Right ventricle myocardium inferior (tissue), 1 donor: ENCODE data around the gene LIPM. TPM values are rescaled to one million over a fixed set of nuclear protein-coding genes. Genes with fewer than 3 reads are reported as not detected.
"Not testable (repeated sequence)": the region's sequence is repeated elsewhere in the genome, so short reads cannot be mapped to it uniquely, and the experiment has no call there.

Source experiments
- ATAC-seq: fragments of 200-7000 bp; cut with Tn5 transposase; one replicate; pipeline ENCODE4 v1.9.1; 2020; ENCODE audit warnings: mild to moderate bottlenecking, moderate library complexity
- DNase-seq: peaks from one replicate; pipeline ENCODE4 v3.0.0; 2021; ENCODE audit errors: missing footprints
- intact Hi-C: fragments of 100-400 bp; cut with DNase I; formaldehyde crosslinking; loops from one replicate; pipeline ENCODE4 v1.11.0; 2022
- total RNA-seq: library from RNA; stranded (reverse); fragmentation: NEBNext Ultra II Directional; extraction: Animal tissue kit (Norgen Biotek cat#: 25700); gene quantifications from one replicate; pipeline ENCODE4 v1.2.1, GENCODE V29; 2021
- donor health status: DM: no; HTN: yes; CAD: no; lungs with severe emphysema.

LIPM gene
- total RNA-seq, 1 donor from 2014 or later: not detected

DNA sequence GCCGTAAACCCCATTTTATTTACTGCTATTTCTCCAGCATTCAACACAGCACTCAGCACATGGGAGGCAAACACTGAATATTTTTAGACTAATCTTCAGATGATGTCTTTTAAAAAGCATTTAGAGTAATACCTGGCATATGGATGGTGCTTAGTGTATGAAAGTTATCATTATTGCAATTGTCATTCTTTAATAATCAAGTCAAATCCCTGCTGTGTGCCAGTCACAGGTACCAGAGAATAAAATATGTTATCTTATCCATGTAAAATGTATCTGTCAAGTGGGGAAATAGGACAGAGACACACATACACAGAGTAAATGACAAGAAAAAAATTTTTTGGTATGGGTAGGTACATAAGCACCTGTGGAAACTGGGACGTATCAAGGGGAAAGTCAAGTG is 30.6 kb downstream of the LIPM start:
- ATAC-seq: no peak
- intact Hi-C loops: no loop called here
- DNase-seq: no peak

DNA sequence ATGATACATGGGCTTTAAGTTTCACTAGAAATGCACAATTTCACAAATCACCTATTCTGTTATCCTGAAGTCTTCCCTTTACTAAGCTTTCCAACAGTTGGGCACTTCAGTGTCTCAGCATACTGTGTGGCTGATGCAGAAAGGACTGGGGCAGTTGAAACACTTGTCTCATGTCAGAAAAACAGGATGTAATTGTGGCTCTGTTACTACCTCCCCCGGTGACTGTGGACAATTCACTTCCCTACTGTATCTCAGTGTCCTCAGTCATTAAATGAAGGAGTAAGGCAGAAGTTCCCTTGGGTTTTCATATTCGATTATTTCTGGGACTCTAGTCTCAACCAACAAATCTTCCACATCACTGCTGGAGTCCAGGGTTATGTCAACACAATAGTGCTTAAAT is 31.2 kb downstream of the LIPM start:
- no peak for DNase-seq
- no peak for ATAC-seq
- intact Hi-C loops: no loop called here

DNA sequence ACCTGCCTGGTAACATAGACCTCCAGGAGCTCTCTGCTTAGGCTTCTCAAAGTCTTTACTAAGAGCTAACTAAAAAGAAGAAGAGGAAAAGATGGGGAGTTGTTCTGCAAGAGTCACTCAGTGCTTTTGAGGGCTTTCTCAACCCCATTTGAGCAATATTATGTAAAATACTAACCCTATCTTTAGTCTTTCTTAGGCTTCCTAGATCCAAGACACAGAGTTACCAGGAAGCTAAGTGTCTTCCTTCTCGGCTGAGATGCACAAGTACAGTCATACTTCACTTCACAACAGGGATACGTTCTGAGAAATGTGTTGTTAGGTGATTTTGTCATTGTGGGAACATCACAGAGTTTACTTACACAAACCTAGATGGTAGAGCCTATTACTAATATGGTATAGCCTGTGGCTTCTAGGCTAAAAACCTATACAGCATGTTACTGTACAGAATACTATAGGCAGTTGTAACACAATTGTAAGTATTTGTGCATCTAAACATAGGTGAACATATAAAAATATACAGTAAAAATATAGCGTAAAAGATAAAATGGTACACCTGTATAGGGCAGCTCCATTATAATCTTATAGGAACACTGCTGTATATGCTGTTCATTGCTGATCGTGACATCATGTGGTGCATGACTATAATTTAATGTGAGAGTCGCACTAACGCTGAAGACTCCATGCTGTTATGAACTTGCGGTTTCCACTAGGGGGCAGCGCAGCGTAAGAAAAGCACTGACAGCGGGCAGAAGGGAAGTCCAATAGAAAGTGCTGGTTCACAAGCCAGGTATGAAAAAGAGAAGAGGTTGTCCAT is 32.8 kb downstream of the LIPM start:
- DNase-seq: peak; percentile 83
- peak; percentile 94 for ATAC-seq
- intact Hi-C loops: loop anchor here (1.0 to 5.0 kb wide), 4 partner anchors 47 to 382 kb away; partner anchors contain the start of gene STAMBPL1

DNA sequence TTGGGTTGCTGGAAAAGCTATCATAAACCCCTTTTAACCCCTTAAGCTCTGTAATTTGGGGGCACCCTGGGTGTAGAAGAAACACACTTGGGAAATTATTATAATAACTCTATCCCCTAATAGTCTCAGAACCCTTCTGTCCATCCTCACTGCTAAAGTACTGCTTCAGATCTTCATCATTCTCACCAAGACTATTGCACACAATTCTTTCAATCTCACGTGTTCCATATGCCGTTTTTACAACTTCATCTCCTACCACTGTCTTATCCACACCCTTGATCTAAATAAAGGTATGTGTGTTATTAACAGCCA is 33.3 kb downstream of the LIPM start:
- ATAC-seq: no peak
- DNase-seq: no peak
- intact Hi-C loops: loop anchor here (1.0 to 5.0 kb wide), 4 partner anchors 46 to 381 kb away; partner anchors contain the start of gene STAMBPL1

DNA sequence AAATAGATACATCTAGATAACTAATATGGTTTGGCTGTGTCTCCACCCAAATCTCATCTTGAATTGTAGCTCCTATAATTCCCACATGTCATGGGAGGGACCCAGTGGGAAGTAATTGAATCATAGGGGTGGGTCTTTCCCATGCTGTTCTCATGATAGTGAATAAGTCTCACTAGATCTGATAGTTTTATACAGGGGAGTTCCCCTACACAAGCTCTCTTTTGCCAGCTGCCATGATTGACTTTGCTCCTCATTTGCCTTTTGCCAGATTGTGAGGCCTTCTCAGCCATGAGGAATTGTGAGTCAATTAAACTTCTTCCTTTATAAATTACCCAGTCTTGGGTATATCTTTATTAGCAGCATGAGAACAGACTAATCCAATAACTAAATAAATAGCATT is 35.1 kb downstream of the LIPM start:
- not testable (repeated sequence) for DNase-seq, ATAC-seq
- intact Hi-C loops: loop anchor here (5.0 kb wide), 3 partner anchors 45 to 380 kb away; partner anchors contain the start of gene STAMBPL1

DNA sequence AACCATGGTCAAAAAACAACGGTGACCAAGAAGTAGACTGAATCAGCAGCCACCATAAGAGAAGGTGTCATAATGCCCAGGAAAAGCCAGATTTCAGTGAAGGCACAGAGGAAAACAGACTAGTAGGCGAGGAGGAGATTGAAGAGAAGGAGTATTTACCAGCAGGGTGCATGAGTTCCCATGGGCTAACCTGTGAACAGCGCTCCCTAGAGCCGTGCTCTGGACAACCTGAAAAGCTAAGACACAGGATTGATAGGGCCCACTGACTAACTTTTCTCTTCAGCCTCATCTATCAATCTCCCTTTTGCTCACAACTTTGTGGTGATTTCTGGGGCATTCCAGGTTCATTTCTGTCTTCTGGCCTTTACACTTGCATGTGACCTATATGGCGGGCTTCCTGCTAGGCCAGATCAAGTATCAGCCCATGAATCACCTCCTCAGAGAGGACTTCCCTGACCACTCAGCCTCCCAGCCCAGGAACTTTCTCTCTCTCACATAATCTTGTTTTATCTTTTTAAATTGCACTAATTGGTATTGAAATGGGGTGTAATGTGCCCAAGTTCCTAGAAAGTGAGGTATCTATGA is 36.3 kb downstream of the LIPM start:
- intact Hi-C loops: loop anchor here (5.0 kb wide), 3 partner anchors 43 to 378 kb away; partner anchors contain the start of gene STAMBPL1
- ATAC-seq: no peak

DNA sequence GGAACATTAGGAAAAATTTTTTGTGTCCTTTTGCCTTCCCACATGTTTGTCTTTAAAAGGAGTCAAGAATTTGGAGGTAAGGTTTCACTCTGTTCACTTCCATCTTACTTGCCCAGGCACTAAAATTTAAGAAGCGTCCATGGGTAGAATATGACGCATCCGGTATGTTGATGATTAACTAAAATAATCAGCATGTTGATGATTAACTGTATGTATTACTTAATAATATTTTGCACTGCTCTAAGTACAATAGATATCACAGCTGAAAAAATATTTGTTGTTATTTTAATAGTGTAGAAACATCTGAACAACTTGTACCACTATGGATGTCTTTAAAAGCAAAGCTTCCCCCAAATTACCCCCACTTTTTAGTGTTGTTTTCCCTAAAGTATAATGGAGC is 37.6 kb downstream of the LIPM start:
- DNase-seq (no peak), ATAC-seq (no peak)
- intact Hi-C loops: no loop called here

More for the DNA sequence above, 36.3 kb downstream of the LIPM start:
- DNase-seq: no peak

DNA sequence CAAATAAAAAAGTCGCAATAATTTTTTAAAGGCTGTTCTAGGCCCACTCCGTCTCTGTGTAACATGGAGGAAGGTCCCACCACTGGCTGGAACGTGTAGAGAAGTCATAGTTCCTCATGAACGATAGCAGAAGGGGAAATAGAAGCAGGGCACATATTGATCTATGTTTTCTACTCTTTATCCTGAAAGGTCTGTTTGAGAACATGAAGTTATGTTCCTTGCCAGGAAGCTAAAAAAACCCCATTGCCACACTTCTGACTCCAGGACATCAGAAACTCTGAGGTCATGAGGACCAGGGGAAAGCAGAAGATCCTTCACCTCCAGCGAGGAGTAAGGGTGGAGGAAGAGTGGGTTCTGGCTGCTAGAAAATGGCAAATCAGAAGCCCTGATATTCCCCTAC is 38.4 kb downstream of the LIPM start:
- DNase-seq: no peak
- no peak for ATAC-seq
- intact Hi-C loops: no loop called here

DNA sequence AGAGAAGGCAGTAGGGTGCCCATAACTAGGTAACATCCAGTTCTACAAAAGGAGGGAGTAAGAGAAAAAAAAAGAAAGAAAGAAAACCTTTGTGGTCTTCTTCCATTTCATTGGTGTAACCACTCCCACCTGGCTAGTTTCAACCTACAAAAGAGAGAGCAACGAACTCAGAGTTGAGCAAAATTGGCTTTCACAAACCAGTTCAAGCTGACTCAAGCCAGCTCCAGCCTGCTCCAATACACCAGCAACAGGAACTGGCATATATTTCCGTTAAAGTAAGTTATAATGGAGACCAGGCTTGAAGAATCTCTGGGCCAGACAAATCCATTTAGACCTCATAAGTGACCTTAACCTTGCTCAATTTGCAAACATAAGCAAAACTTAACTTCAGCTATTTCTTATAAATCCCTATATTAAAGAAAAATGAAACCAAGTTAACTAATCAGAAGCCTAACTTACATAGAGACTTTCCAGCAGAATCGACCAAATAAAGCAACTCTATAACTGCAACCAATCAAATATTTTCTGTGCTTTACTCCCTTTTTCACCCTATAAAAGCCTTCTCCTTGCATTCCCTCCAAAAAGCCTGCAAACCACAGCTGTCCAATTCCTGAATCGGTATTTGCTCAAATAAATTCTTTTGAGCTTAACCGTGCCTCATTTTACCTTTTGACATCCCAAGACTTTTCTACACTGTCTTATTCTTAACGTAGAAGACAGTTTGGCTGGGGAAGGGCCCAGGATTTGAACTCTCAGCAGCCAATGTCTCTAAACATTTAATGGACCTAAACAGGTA is 39.0 kb downstream of the LIPM start:
- ATAC-seq (no peak), DNase-seq (no peak)
- intact Hi-C loops: no loop called here

DNA sequence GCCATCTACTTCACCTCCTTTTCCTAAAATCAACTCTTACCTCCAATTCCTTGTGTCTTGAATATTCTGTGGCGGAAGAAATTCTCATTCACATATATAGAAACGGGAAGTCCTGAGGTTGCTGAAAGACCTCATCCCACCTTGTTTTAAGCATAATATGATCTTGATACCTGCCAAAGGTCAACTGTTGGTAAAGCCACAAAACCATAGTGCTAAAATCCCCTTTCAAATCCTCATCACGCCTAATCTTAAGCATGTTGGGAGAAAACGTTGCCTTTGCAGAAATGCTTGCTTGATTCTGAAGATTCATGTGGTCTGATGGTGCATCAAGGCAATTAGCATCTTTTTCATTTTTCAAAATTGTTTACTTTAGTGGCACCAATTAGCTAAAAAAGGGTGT is 40.6 kb downstream of the LIPM start:
- ATAC-seq (no peak), DNase-seq (no peak)
- intact Hi-C loops: no loop called here

DNA sequence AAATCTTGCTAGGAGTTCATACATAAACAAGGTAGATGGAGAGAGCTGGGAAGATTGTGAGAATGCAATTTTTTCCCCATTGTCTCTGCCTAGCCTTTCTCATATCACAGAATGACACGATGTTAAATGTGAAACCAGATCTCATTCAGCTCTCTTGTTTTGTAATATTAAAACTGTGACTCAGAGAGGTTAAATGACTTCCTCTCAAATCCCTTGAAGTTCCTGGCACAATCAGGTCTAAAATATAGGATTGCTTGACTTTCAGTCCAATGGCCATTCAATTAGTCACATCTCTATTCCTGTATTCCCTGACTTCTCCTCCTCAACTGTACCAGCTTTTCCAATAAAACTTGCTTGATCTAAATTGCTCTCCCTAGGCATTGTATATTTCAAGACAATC is 46.0 kb downstream of the LIPM start:
- no peak for ATAC-seq
- intact Hi-C loops: no loop called here
- no peak for DNase-seq

DNA sequence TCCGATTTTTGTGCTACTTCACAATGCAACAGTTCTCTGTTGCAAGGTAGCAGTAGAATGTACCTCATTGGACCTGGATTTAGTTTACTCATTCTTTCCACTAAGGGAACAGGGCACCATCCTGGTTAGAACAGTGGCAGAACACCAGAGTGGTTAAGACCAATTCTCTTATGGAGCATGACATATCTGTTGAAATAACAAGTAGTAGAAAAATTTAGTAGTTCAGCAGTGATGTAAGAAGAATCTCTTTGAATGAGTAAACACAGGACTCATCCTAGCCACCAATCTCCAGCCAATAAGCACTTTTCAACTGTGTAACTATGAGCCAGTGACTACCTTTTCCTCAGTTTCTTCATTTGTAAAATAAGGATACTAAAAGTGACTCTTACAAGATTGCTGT is 46.7 kb downstream of the LIPM start:
- intact Hi-C loops: no loop called here
- no peak for DNase-seq
- ATAC-seq: no peak

DNA sequence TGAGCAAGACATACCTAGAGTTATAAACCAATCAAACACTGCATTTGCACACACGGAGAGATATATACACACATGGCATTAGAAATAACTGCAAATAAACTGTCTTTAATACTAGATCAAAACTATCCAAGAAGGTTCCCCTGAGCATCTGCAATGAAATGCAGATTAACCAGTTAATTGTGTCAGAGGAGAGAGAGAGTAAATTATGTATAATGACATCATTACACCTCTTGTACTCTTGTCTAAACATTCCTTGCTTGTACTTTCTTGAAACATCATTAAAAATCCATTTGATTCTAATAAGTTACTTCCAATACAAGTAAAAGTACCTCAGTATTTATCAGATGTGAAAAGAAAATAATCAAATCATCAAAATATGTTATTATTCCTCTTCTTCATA is 48.2 kb downstream of the LIPM start:
- intact Hi-C loops: no loop called here
- DNase-seq (no peak), ATAC-seq (no peak)

DNA sequence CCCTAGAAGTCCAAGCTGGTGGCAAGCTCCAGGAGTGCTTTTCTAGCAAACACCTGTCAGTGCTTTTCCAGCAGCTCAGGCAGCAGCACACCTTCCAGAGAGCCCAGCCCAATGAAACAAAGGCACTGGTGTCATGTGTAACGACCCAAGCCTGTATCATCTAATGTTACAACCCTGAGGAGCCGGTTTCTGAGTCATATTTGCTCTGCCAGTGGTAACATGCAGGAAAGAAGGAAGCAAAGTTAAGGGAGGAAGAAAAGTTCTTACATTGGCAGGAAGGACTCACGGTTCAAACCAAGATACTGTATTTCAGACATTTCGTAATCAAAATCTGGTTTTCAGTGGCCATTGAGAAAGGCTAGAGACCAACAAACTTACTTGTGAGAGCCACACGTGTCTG is 49.2 kb downstream of the LIPM start, which contains the start of gene ANKRD22:
TSS of gene ANKRD22 (minus strand) at position 139 of the 400 bp plus-strand sequence. CDS start 237 bp downstream, outside the sequence.
- ATAC-seq: peak; percentile 71
- intact Hi-C loops: no loop called here
- peak; percentile 45 for DNase-seq

DNA sequence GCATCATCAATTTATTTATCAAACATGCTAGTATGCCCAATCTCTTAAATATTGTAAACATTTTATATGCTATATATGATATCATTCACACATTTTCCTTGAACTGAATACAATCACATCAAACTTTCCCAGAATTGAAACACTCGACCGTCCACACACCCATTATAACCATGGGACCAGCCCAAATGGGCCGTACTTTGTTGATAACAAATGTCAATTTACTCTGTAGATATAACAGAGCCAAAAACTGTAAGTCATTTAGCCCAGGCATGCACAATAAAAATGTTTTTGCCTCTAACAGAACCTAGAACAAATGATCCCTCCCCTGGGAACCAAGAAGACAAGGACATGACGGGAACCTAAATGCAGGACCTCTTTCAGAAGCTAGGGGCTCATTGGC is 49.8 kb downstream of the LIPM start:
- intact Hi-C loops: no loop called here
- DNase-seq (no peak), ATAC-seq (no peak)

DNA sequence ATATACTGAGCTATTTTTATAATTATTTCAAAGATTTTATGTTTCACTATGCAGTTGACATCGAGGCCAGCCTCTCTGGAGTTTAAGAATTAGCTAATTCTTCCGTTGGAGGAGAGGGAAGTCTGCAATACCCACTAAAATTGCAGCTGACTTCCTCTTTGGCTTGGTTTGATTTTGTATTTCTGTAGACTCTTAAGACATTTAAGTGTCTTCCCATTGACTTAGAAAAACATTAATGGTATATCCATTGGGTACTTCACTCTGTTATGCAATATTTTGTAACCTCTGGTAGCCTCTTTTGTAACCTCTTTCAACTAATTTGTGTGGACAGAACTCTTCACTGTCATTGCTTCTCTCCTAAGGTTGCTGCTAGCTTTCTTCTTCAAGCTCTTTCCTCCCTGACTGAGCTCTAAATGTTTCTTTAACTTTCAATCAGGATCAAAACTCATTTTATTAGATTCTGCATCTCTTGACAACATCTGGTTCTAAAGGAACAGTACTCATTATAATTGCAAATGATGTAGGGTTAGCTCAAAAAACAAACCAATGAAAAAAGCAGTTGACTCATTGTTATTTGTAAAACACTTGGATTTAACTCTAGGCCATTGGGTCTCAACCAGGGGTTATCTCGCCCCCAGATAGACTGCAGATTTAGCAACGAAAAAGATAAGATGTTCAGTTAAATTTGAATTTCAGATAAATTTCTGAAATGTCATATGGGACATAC is 50.8 kb downstream of the LIPM start:
- intact Hi-C loops: no loop called here
- peak; percentile 52 for ATAC-seq
- no peak for DNase-seq

DNA sequence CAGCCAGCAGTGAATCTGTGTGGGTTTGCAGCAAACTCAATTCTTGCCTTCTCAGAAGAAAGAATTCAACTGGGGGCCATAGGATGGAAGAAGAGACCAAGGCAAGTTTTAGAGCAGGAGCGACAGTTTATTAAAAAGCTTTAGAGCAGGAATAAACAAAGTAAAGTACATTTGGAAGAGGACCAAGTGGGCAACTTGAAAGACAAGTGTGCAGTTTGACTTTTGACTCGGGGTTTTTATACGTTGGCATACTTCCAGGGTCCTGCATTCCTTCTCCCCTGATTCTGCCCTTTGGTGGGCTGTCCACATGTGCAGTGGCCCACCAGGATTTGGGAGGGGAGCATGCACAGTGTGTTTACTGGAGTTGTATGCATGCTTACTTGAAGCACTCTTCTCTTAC is 52.2 kb downstream of the LIPM start:
- intact Hi-C loops: no loop called here
- DNase-seq (no peak), ATAC-seq (no peak)

DNA sequence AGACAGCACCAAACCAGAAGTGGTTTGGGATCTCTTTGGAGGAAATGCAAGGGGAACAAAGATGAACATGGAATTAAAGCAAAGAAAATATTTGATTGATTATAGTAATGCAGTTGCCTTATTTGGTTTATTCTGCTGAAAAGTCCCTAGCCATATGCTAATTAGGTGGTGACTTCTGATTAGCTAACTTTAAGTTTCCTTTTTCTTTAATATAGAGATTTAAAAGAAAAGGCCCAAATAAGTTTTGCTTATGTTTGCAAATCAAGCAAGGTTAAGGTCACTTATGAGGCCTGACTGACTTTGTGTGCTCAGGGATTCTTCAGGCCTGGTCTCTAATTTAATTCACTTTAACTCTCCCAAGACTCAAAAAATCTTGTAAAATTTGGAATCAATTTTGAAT is 55.3 kb downstream of the LIPM start:
- ATAC-seq (no peak), DNase-seq (no peak)
- intact Hi-C loops: no loop called here

DNA sequence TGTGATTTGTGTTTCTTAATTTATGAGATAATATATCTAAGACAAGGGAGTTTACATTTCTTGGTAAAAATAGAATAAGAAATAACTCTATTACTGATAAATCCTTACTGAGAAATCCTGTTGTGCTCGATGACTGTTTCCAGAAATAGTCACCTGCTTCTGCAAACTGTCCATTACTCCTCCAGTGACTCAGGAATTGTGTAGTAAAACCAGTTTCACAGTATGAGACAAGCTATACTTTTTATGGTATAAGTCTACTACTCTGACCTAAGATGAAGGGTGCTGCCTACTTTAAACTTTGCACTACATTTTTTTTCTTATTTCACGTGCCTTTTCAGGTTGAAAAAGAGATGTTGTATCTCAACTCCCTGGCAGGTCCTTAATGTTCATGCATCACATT is 56.0 kb downstream of the LIPM start:
- intact Hi-C loops: no loop called here

More for the DNA sequence above, 56.0 kb downstream of the LIPM start:
- DNase-seq: no peak
- no peak for ATAC-seq
